Hematopoietic multipotent progenitor cell treated with erythropoietin and hydrocortisone succinate and interleukin-3 and kit ligand, for 6 days (in vitro differentiated cells): ENCODE data around the gene TBC1D20.
"Not testable (repeated sequence)": the region's sequence is repeated elsewhere in the genome, so short reads cannot be mapped to it uniquely, and the experiment has no call there.

ENCODE experiments used
- DNase-seq: peaks from one replicate; pipeline ENCODE4 v3.0.0-alpha.2; 2015

TBC1D20 gene

GRCh38 chr20:475463-476357 lies 13.4 kb upstream of the TBC1D20 start:
- DNase-seq: no peak

GRCh38 chr20:474581-474980 lies 12.2 kb upstream of the TBC1D20 start:
- DNase-seq: no peak

- no peak for DNase-seq
Measured at GRCh38 chr20:472889-473292, 10.6 kb upstream of the TBC1D20 start.

- DNase-seq: no peak
Measured at GRCh38 chr20:472137-472846, 10.0 kb upstream of the TBC1D20 start.

- peak; percentile 38 for DNase-seq
Measured at GRCh38 chr20:469746-470490, 7.6 kb upstream of the TBC1D20 start.

GRCh38 chr20:467755-468154 lies 5.4 kb upstream of the TBC1D20 start:
- no peak for DNase-seq

- DNase-seq: peak; percentile 66
Measured at GRCh38 chr20:461254-462198, 807 bp downstream of the TBC1D20 start.

GRCh38 chr20:460707-461106 lies 1.6 kb downstream of the TBC1D20 start:
- peak; percentile 73 for DNase-seq

GRCh38 chr20:460180-460579 lies 2.2 kb downstream of the TBC1D20 start:
- DNase-seq: peak; percentile 69

GRCh38 chr20:458776-459175 lies 3.6 kb downstream of the TBC1D20 start:
- no peak for DNase-seq

- no peak for DNase-seq
Measured at GRCh38 chr20:454951-455350, 7.4 kb downstream of the TBC1D20 start.

- not testable (repeated sequence) for DNase-seq
Measured at GRCh38 chr20:452021-452420, 10.3 kb downstream of the TBC1D20 start.

GRCh38 chr20:445514-446336 lies 16.6 kb downstream of the TBC1D20 start:
- no peak for DNase-seq

- DNase-seq: no peak
Measured at GRCh38 chr20:444862-445426, 17.4 kb downstream of the TBC1D20 start.

GRCh38 chr20:444117-444516 lies 18.2 kb downstream of the TBC1D20 start:
- no peak for DNase-seq

GRCh38 chr20:443223-443775 lies 19.0 kb downstream of the TBC1D20 start:
- DNase-seq: no peak

- no peak for DNase-seq
Measured at GRCh38 chr20:440636-441035, 21.7 kb downstream of the TBC1D20 start.

- DNase-seq: no peak
Measured at GRCh38 chr20:440148-440547, 22.2 kb downstream of the TBC1D20 start.

- DNase-seq: peak; percentile 94
Measured at GRCh38 chr20:438571-439469, 23.5 kb downstream of the TBC1D20 start.
